A204.1 (cell line): ENCODE results near the gene ZNF79.

Experiments used
- FAIRE-seq: peaks from 2 replicates; lab custom pipeline; 2012; peaks lifted over from hg19 to GRCh38; lab: Jason Lieb, UNC

ZNF79 gene

DNA sequence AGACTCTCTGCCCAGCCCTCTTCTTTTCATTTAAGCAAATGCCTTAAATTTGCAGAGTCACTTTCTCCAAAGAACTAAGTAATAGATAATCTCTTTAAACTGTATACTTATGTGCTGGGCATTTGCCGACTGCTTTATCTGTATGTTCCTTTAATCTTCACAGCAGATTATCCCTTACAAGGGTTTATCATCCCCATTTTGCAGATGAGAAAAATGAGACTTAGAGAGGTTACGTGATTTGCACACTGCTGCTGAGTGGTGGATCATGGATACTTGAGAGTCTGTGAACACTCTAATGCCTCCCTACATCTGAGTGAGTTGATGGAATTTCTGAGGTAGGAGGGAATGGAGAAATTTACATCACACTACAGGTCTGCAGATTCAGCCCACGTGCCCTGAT, 4.2 kb downstream of the ZNF79 start:
- no peak for FAIRE-seq

- FAIRE-seq: no peak
These were observed 6.2 kb downstream of the ZNF79 start for GRCh38 chr9:127430415-127430814.

- no peak for FAIRE-seq
These were observed 13.5 kb downstream of the ZNF79 start for GRCh38 chr9:127437497-127438264.

- FAIRE-seq: no peak
These were observed 14.2 kb downstream of the ZNF79 start for GRCh38 chr9:127438394-127438793.

DNA sequence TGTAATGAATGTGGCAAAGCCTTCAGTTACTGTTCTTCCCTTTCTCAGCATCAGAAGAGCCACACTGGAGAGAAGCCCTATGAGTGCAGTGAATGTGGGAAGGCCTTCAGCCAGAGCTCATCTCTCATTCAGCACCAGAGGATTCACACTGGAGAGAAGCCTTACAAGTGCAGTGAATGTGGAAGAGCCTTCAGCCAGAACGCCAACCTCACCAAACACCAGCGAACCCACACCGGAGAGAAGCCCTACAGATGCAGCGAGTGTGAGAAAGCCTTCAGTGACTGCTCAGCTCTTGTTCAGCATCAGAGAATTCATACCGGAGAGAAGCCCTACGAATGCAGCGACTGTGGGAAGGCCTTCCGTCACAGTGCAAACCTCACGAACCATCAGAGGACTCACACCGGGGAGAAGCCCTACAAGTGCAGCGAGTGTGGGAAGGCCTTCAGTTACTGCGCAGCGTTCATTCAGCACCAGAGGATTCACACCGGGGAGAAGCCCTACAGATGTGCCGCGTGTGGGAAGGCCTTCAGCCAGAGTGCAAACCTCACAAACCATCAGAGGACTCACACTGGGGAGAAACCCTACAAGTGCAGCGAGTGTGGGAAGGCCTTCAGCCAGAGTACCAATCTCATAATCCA, 20.2 kb downstream of the ZNF79 start:
- no peak for FAIRE-seq

DNA sequence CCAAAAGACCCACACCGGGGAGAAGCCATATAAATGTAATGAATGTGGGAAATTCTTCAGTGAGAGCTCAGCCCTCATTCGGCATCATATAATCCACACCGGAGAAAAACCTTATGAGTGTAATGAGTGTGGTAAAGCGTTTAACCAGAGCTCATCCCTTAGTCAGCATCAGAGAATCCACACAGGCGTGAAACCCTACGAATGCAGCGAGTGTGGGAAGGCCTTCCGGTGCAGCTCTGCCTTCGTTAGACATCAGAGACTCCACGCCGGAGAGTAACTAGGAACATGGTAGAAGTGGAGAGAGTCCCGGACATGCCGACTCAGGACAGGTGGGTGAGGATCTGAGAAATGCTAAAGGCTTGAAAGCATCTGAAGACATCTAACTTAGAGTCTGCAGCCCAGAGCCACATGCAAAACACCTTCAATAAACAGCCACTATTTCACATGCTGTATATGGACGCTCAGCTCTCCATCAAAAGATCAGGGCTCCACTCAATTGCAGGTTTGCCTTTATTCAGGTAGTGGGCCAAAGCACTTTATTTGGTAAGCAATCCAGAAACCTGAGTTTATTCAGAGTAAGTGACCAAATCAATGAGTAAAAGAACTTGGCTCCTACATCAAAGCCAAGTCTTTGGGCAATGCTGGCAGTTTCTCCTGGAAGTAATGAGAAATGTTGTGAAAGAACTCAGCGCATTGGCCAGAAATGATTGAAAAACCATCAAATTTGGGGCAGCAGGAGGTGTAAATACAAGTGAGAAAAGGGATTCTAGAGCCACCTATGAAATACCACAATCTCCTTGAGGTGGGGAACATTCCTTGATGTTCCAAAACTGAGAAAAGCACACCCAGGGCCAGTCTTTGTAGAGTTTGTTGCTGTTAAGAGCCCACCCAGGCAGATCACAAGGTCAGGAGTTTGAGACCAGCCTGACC, 21.0 kb downstream of the ZNF79 start:
- no peak for FAIRE-seq

DNA sequence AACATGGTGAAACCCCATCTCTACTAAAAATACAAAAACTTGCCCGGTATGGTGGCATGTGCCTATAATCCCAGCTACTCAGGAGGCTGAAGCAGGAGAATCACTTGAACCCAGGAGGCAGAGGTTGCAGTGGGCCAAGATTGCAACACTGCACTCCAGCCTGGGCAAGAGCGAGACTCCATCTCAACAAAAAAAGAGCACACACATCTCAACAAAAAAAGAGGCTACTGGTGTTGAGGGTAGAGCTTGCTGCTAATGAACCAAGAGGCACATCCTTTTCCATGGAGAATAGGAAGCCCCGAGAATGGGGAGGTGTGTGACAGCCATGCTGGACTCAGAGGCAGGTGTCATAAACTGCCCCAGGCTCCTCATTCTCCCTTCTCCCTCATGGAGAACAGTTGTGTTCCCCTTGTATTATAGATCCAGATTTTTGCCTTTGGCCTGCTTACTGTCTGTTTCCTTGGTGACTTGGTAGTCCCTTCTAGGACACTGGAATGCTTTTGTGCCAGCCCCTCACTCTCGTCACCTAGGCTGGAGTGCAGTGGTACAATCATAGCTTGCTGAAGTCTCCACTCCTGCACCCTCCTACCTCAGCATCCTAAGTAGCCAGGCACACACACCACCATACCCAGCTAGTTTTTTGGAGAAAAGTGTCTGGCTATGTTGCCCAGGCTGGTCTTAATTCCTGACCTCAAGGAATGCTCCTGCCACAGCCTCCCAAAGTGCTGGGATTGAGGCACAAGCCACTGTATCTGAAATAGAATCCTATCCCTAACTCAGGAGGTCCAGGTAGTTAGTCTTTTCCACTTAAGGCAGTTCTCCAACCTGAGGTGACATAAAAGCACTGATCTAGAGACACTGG, 21.9 kb downstream of the ZNF79 start:
- FAIRE-seq: no peak

GRCh38 chr9:127446713-127447415, 22.7 kb downstream of the ZNF79 start:
- FAIRE-seq: no peak

DNA sequence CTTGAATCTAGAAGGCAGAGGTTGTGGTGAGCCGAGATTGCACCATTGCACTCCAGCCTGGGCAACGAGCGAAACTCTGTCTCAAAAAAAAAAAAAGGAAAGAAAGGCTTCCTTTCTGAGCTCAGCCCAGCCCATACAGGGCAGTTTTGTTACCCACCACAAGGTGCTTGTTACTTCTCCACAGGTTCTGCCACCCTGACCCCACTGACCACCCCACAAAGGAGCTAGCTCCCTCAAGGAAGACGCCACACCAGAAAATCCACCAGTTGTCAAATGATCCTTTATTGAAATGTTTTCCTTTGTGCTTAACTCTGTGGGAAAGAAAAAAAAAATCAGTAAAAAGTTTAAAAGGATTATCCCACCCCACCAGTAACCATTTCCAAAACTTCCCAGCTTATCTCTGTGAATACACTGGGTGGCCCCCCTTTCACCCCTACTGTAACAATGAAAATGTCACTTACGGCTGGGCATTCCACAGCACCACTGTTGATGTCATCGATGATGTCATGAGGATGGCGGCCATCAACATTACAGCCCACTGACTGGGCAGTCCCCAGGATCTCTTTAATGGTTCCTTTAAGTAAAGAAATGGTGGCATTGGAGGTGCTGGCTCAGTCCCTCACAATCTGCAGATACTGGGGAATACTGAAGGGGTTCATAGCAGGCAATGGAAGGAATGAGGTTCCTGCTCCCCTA, 23.4 kb downstream of the ZNF79 start:
- FAIRE-seq: no peak

DNA sequence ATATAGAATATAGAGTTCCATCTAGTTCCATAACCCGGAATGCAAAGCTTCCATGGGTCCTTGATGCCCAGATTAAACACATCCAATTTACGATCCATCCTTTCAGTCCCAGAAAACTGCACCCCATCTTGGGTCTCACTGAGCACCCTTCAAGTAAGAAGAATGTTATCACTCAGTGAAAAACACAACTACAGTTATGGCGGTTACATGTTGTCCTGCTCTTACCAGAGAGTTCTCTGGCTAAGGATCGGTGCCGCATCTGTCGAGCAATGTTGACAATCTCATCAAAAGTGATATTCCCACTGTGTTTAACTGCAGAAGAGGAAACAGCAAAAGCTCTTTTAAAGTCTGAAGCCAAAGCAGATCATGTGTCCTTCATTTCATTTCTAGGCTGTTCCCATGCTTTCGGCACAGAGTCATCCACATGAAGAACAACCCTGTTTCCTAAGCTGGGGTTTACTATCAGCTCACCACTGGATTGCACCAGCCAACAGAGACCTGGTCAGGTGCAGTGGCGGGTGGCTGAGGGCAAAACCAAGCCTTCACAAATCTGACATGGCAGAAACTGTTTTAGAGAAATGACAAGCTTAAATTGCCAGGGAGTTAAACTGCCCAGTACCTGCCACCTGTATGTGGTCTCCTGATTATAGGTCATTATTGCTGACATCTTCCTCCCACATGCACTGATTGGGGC, 24.1 kb downstream of the ZNF79 start:
- FAIRE-seq: no peak

DNA sequence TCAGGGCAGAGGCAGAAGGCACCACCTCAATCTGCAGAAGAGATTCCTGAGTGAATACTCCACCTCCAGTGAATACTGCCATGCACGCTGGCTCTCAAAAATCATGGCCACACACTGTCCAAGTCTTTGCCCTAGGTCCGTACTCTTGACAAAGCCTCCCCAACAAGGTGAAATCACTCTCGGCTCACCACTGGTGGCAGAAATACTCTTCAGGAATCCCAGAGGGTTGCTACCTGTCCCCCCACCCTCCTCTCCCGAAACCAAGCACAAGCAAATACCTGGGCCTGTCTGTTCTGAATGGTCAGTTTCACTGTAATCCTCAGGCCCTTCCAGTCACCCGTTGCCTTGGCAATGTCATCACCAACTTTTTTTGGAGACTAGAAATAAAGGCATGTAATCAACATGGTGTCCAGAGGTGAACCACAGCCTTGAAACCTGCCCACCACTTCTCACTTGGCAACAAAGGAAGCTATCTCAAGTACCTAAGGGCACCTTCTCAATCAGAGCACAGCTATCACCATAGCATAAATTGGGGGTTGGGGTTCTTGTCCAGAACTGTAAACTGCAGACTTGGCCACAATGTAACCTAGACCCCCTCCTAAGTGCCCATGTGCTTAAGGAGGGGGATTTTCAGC, 25.3 kb downstream of the ZNF79 start:
- no peak for FAIRE-seq

DNA sequence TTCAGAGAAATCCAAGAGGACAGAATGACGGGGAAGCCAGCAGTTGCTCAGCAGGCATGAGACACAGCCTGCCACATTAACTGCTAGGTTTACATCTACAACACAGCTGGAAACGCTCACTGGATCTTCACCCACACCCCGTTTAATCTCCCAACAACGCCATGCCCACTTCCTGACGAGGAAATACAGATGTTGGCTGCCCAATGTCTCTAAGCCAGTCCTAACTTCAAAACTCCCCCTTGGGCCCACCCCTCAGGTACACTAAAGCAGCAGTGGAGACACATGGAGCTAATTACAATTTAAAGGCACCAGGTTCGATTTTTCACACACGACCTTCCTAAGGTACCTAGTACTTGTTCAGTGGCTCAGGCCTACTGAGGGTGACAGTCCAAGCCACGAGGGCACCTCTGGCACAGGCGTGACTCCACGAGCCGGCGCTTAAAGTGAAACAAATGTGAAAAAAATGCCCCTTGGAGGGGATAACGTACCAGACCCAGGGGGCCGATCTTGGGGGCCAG, 26.1 kb downstream of the ZNF79 start:
- FAIRE-seq: no peak

DNA sequence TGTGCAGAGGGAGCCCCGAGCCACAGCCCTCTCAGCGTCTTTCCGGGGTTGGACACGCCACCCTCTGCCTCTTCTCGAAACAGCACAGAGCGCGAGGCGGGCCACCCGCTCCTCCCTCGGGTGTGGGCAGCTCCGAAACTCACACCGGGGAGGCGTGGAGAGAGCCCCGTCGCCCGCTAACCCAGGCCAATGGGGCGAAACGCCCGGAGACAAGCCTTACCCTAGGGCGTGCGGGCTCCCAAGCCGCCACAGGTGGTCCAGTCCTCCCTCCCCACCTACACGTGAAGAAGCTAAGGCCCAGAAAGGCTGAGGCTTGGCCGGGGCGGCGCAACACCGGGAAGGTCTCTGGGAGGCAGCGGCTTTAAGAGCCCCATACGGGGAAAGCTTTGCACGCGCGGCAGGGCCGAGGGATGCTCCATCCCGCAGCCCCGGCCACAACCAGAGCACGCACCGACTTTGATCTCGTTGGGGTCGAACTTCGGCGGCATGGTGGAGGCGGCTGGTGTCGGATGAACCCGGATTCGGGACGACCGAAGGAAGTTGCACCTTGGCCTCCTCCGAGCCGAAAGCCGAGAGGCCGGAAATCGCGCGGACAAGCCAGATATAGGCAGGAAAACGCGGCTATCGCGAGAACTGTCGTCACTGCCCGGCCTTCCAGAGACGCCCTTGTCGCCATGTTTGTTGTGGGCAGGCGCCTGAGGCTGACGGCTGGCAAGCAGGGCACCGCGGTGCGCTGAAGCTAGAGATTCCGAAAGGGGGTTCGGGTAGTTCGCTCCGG, 26.8 kb downstream of the ZNF79 start, which contains the start of the genes LRSAM1 and RPL12:
Gene LRSAM1 (plus strand): TSS at position 681 of the 778 bp plus-strand sequence. CDS start 3,018 bp downstream, outside the sequence.
Gene RPL12 (minus strand): TSS at position 577 of the 778 bp plus-strand sequence. CDS start 89 bp downstream, at position 488.
- no peak for FAIRE-seq

DNA sequence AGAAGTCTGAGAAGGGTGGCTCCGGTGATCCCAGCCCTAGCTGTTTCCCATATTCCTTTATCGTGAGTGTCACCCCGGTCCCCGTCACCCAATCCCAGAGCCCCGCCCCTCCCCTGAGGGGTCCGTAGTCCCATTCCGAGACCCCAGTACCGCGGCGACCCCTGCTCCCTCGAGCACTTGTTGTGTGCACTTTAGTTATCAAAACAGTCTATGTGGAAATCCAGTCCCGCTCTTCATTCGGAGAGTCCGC, 27.4 kb downstream of the ZNF79 start:
- FAIRE-seq: no peak

DNA sequence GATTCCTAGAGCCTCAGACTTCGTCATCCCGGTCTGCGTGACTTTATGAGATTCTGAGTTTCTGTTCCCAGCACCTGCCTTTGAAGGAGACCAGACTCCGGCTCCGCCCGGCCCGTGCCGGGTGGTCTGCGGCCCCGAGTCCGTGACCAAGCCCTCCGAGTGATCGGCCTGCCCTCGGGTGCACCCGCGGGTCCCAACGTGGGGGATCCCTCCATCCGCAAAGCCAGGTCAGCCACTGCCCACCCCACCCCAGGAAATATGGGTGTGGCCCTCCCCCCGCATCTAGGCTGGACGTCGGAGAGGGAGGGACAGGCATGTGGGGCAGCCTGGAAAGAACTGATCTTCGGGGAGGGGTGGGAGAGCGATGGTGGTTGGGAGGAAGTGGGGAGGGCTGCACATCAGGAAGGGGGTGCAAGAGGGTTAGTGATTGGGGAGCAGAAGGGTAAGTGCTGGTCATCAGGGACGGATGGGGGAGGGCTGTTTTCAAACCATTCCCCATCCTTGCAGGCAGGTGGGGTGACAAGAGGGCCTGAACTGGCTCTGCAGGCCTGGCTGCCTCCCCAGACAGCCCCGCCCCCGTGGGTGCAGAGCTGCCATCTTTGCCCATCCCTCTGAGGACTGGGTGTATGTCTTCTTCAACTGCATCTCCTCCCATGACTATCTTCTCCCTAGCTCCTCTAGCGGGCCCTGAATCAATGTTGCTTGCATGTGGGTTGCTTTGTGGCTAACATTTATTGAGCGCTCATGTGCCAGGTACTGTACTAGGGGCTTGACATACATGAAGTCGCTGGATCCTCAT, 27.9 kb downstream of the ZNF79 start:
- FAIRE-seq: no peak

- no peak for FAIRE-seq
These were observed 28.5 kb downstream of the ZNF79 start for GRCh38 chr9:127452691-127453090.

DNA sequence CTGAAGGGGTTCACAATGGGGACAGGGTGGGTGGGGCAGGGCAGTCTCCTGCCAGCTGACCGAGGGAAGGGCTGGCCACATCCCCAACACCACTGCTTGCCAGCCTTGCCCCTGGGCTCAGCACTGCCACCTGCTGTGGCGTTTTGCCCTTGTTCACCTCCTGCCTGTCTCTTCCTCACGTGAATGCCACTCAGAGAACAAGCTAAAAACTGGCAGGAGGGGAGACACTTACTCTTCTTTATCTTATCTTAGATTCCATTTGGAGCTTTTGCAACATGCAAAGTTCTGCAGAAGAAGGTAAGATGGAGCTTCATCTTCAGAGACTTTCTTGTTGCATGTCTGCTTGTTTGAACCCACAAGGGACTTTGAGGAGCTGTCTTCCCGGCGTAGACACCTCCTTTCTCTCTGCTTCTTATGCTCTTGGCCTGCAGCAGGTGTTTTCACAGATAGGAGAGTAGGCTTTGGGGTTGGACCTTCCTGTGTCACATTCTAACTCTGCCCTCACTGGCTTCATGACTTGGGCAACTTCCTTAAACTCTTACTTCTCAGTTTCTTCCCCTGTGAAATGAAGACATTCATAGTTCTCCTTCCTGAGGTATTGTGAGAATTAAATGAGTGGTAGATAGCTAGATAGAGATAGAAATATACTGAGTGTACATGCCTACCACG, 31.3 kb downstream of the ZNF79 start:
- no peak for FAIRE-seq
